MCF 10A (cell line): ENCODE data around the gene MRPL3. TPM values are rescaled to one million over a fixed set of nuclear protein-coding genes. Genes with fewer than 3 reads are reported as not detected.

Experiments used
- BruUV-seq: library from RNA; stranded (reverse); fragments of 400-500 nt; replicated peaks from 2 replicates; lab custom pipeline; 2021; lab: Mats Ljungman, UMichigan
- CTCF ChIA-PET: fragments of 300-600 bp; sonication (Branson Sonifier 250); formaldehyde crosslinking; extraction: SDS; loops from one replicate; lab custom pipeline; 2021; ENCODE audit warnings: antibody characterized with exemption, inconsistent platforms; lab: Yijun Ruan, JAX
- POLR2A ChIA-PET: fragments of 300-600, 350-650 bp; sonication (Branson Sonifier 250); formaldehyde crosslinking; extraction: SDS; loops from one replicate; lab custom pipeline; 2020; ENCODE audit warnings: antibody characterized with exemption, inconsistent platforms; lab: Yijun Ruan, JAX
- DNase-seq: peaks from one replicate; pipeline ENCODE4 v3.0.0-alpha.2; 2018; ENCODE audit not compliant: unreplicated experiment
- H3K27ac Mint-ChIP-seq: one replicate; pipeline ENCODE4 v1.8.0; 2022; ENCODE audit warnings: mild to moderate bottlenecking, low read depth, mixed read lengths; ENCODE audit not compliant: unreplicated experiment
- H3K27me3 Mint-ChIP-seq: one replicate; pipeline ENCODE4 v1.8.0; 2022; ENCODE audit warnings: mixed read lengths; ENCODE audit not compliant: insufficient read depth, unreplicated experiment
- H3K36me3 Mint-ChIP-seq: one replicate; pipeline ENCODE4 v1.8.0; 2022; ENCODE audit warnings: mild to moderate bottlenecking, moderate library complexity, mixed read lengths; ENCODE audit not compliant: insufficient read depth, unreplicated experiment
- H3K4me1 Mint-ChIP-seq: one replicate; pipeline ENCODE4 v1.8.0; 2022; ENCODE audit warnings: mixed read lengths; ENCODE audit not compliant: insufficient read depth, unreplicated experiment
- H3K4me3 Mint-ChIP-seq: one replicate; pipeline ENCODE4 v1.8.0; 2022; ENCODE audit warnings: mild to moderate bottlenecking, moderate library complexity, mixed read lengths; ENCODE audit not compliant: unreplicated experiment
- H3K9me3 Mint-ChIP-seq: one replicate; pipeline ENCODE4 v1.8.0; 2022; ENCODE audit warnings: mixed read lengths; ENCODE audit not compliant: unreplicated experiment
- CTCF ChIP-seq: fragments of 200-600 bp; IDR thresholded peaks from one replicate; pipeline ENCODE4 v1.8.0; 2022; ENCODE audit warnings: antibody characterized with exemption, mild to moderate bottlenecking; ENCODE audit not compliant: unreplicated experiment
- intact Hi-C: fragments of 100-400 bp; cut with micrococcal nuclease; formaldehyde crosslinking; loops from 2 replicates; pipeline ENCODE4 v1.14.1; 2022
- total RNA-seq: library from RNA; stranded (reverse); gene quantifications from 2 replicates; pipeline ENCODE4 v1.2.3, GENCODE V29; 2022

The MRPL3 gene
- total RNA-seq, 1 experiment from 2014 or later, result 179 TPM

GRCh38 chr3:131526801-131527347 is 24.1 kb upstream of the MRPL3 start:
- no peak overlapping the region for H3K27ac Mint-ChIP-seq
- no peak for DNase-seq

GRCh38 chr3:131518680-131519079 is 15.9 kb upstream of the MRPL3 start:
- DNase-seq, result no peak
- Mint-ChIP-seq H3K4me3 (no peak overlapping the region), H3K9me3 (peaks cover 4% of the 10 kb centered on the region), H3K36me3 (no peaks in the 10 kb centered on the region), H3K27me3 (peaks cover 2% of the 10 kb centered on the region), H3K4me1 (no peaks in the 10 kb centered on the region), H3K27ac (no peak overlapping the region)
- BruUV-seq, result no TSS peak
- ChIA-PET POLR2A (no interaction called here), CTCF (interaction anchor here (1.1 kb wide), 1 partner anchor 9 kb away, joined by 4 read pairs; no protein-coding TSS in a partner anchor)
- intact Hi-C loops, result no loop called here
- no peak for TF ChIP-seq CTCF

More at GRCh38 chr3:131526801-131527347, 24.1 kb upstream of the MRPL3 start:
- TF ChIP-seq CTCF, result no peak
- no peaks in the 10 kb centered on the region for H3K4me1 Mint-ChIP-seq
- peaks cover 26% of the 10 kb centered on the region for H3K27me3 Mint-ChIP-seq
- H3K36me3 Mint-ChIP-seq, result no peaks in the 10 kb centered on the region
- H3K9me3 Mint-ChIP-seq, result no peaks in the 10 kb centered on the region
- ChIA-PET CTCF (interaction anchor here (0.8 to 1.2 kb wide), 2 partner anchors 8 to 14 kb away, joined by 3 to 4 read pairs; no protein-coding TSS in a partner anchor), POLR2A (no interaction called here)
- no TSS peak for BruUV-seq
- intact Hi-C loops, result no loop called here
- no peak overlapping the region for H3K4me3 Mint-ChIP-seq

GRCh38 chr3:131505421-131505820 is 2.6 kb upstream of the MRPL3 start:
- intact Hi-C loops, result no loop called here
- no peak overlapping the region for H3K27ac Mint-ChIP-seq
- CTCF ChIA-PET, result no interaction called here
- H3K36me3 Mint-ChIP-seq, result peaks cover 9% of the 10 kb centered on the region
- H3K4me3 Mint-ChIP-seq, result no peak overlapping the region
- POLR2A ChIA-PET, result no interaction called here
- no peak for DNase-seq
- H3K4me1 Mint-ChIP-seq, result peaks cover 8% of the 10 kb centered on the region
- BruUV-seq, result no TSS peak
- no peaks in the 10 kb centered on the region for H3K9me3 Mint-ChIP-seq
- TF ChIP-seq CTCF, result no peak
- no peaks in the 10 kb centered on the region for H3K27me3 Mint-ChIP-seq

GRCh38 chr3:131503320-131503635 is 507 bp upstream of the MRPL3 start:
- TF ChIP-seq CTCF, result no peak
- H3K4me1 Mint-ChIP-seq, result peaks cover 21% of the 10 kb centered on the region
- ChIA-PET CTCF (interaction anchor here (0.8 to 1.0 kb wide), 2 partner anchors 470 to 526 kb away, joined by 3 read pairs; no protein-coding TSS in a partner anchor), POLR2A (interaction anchor here (0.8 to 1.0 kb wide), 2 partner anchors 28 to 122 kb away, joined by 3 read pairs; partner anchors contain the start of gene NUDT16)
- H3K27ac Mint-ChIP-seq, result peak overlapping the region; percentile 91
- H3K27me3 Mint-ChIP-seq, result no peaks in the 10 kb centered on the region
- TSS peak; percentile 65 for BruUV-seq
- no peak for DNase-seq
- no peaks in the 10 kb centered on the region for H3K9me3 Mint-ChIP-seq
- intact Hi-C loops, result loop anchor here (2.0 to 5.0 kb wide), 2 partner anchors 121 to 476 kb away; partner anchors contain the start of genes ASTE1, NEK11 and NUDT16
- peaks cover 30% of the 10 kb centered on the region for H3K36me3 Mint-ChIP-seq
- peak overlapping the region; percentile 95 for H3K4me3 Mint-ChIP-seq
